ENCODE results near the gene TPM2.

- TF ChIP-seq, protein P1, sequence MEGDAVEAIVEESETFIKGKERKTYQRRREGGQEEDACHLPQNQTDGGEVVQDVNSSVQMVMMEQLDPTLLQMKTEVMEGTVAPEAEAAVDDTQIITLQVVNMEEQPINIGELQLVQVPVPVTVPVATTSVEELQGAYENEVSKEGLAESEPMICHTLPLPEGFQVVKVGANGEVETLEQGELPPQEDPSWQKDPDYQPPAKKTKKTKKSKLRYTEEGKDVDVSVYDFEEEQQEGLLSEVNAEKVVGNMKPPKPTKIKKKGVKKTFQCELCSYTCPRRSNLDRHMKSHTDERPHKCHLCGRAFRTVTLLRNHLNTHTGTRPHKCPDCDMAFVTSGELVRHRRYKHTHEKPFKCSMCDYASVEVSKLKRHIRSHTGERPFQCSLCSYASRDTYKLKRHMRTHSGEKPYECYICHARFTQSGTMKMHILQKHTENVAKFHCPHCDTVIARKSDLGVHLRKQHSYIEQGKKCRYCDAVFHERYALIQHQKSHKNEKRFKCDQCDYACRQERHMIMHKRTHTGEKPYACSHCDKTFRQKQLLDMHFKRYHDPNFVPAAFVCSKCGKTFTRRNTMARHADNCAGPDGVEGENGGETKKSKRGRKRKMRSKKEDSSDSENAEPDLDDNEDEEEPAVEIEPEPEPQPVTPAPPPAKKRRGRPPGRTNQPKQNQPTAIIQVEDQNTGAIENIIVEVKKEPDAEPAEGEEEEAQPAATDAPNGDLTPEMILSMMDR (IDR thresholded peaks at IDR 0.05), result peak; percentile 86
- TF ChIP-seq EZH2phosphoT487 (IDR thresholded peaks at IDR 0.05) (no peak), EZH2 (IDR thresholded peaks at IDR 0.05) (no peak)
Observed at GRCh38 chr9:35696520-35697215, 6.9 kb upstream of the TPM2 start.

Data from neural progenitor cell (in vitro differentiated cells).